Motor neuron (in vitro differentiated cells): ENCODE results near the gene SOX13. TPM values are rescaled to one million over a fixed set of nuclear protein-coding genes. Genes with fewer than 3 reads are reported as not detected.

Experiments used
- ATAC-seq, 8 experiments: fragments of 200-7000 bp; cut with Tn5 transposase; replicated peaks in 6 of 8; 2 replicates each; pipeline ENCODE4 v1.8.0; 2021; ENCODE audit warnings: mild to moderate bottlenecking in 8 of 8, moderate library complexity in 8 of 8
- H3K27ac ChIP-seq, 2 donors: fragments of 250-450 bp; sonication (Bioruptor Pico); 2 replicates each; pipeline ENCODE4 v1.9.0; 2021; ENCODE audit warnings: antibody characterized with exemption in 2 of 2, mild to moderate bottlenecking in 2 of 2, moderate library complexity in 1 of 2
- H3K4me1 ChIP-seq, 2 donors: fragments of 250-450 bp; sonication (Bioruptor Pico); replicated peaks in 1 of 2; 2 replicates each; pipeline ENCODE4 v1.6.1; 2021; ENCODE audit warnings: antibody characterized with exemption in 2 of 2, mild to moderate bottlenecking in 2 of 2, moderate library complexity in 1 of 2
- H3K4me3 ChIP-seq, 5 donors: fragments of 250-450 bp; sonication (Bioruptor Pico); 2 replicates each; pipeline ENCODE4 v1.9.0; 2021; ENCODE audit warnings: antibody characterized with exemption in 5 of 5, mild to moderate bottlenecking in 5 of 5, moderate library complexity in 4 of 5
- WGBS, 10 experiments: fragments of 450-650 bp; shearing (Covaris generic); methylation state at CpG; one replicate each; pipeline ENCODE4 v1.0.0; 2022; 5-methylcytosine and 5-hydroxymethylcytosine counted together
- in situ Hi-C, 9 experiments: fragments of 400-800 bp; cut with MboI; loops; one replicate each; pipeline ENCODE4 v1.15.0; 2021; ENCODE audit warnings: low sequenced_read_pairs in 9 of 9, low pct_unique_long_range_greater_than_20kb in 2 of 9; ENCODE audit not compliant: unreplicated experiment in 9 of 9
- total RNA-seq, 8 experiments: library from RNA; unstranded; fragments of 300-600 nt; gene quantifications; 2 replicates each; pipeline versions ENCODE4 v1.2.3 to v1.2.4, GENCODE V29; 2022

Gene SOX13
- 10 to 100 TPM in 5 of 8 experiments, 1 to 10 TPM in 3; 4.7 to 72.2 (median 18.0) TPM for total RNA-seq

GRCh38 chr1:204072931-204073836 lies at the start of gene SOX13:
SOX13 (plus strand) TSS chr1:204073115; CDS start chr1:204112916, 39,801 bp downstream.
- H3K27ac ChIP-seq, result peak within 1 kb of the TSS; percentile 78 to 89
- peak; percentile 78 to 84 (median 80) for ATAC-seq
- in situ Hi-C loops, result loop anchor here in 1 of 9 experiments (10.0 kb wide), 1 partner anchor 52 kb away; no protein-coding TSS in a partner anchor

GRCh38 chr1:204025917-204026707 lies 46.8 kb upstream of the SOX13 start:
- Histone ChIP-seq H3K4me3 (no peak overlapping the region), H3K4me1 (peaks cover 0 to 4% of the 10 kb centered on the region in 2 donors), H3K27ac (no peak overlapping the region)
- WGBS, 10 experiments, result 14 to 64% (median 39%) methylated on average over 6 to 16 of the region's 17 CpGs; no CpG with 5 or more reads in 2 of the 10 experiments
- in situ Hi-C loops, result no loop called here
- peak in 5 of 8 experiments; percentile 9 to 59 (median 31) for ATAC-seq

More at GRCh38 chr1:204072931-204073836, at the start of gene SOX13:
- Histone ChIP-seq H3K4me1 (peaks cover 25 to 29% of the 10 kb centered on the region in 2 donors), H3K4me3 (peak within 1 kb of the TSS; percentile 48 to 100 (median 93))
- WGBS, 10 experiments, result 0 to 1% (median 0%) methylated on average over 2 to 13 of the region's 89 CpGs; no CpG with 5 or more reads in 5 of the 10 experiments

GRCh38 chr1:204027446-204027845 lies 45.5 kb upstream of the SOX13 start:
- in situ Hi-C loops, result no loop called here
- ATAC-seq, result no peak
- 40 to 100% (median 88%) methylated on average over 2 to 3 of the region's 3 CpGs for WGBS, 10 experiments

GRCh38 chr1:204029016-204029415 lies 43.9 kb upstream of the SOX13 start:
- in situ Hi-C loops, result no loop called here
- 81 to 100% (median 92%) methylated on average over 1 to 11 of the region's 11 CpGs; no CpG with 5 or more reads in 2 of the 10 experiments for WGBS, 10 experiments
- ATAC-seq, result no peak
- H3K4me1 ChIP-seq, result peaks cover 0 to 4% of the 10 kb centered on the region in 2 donors
- H3K27ac ChIP-seq, result no peak overlapping the region
- H3K4me3 ChIP-seq, result no peak overlapping the region

More at GRCh38 chr1:204027446-204027845, 45.5 kb upstream of the SOX13 start:
- Histone ChIP-seq H3K27ac (no peak overlapping the region), H3K4me1 (peaks cover 0 to 4% of the 10 kb centered on the region in 2 donors), H3K4me3 (no peak overlapping the region)

DNA sequence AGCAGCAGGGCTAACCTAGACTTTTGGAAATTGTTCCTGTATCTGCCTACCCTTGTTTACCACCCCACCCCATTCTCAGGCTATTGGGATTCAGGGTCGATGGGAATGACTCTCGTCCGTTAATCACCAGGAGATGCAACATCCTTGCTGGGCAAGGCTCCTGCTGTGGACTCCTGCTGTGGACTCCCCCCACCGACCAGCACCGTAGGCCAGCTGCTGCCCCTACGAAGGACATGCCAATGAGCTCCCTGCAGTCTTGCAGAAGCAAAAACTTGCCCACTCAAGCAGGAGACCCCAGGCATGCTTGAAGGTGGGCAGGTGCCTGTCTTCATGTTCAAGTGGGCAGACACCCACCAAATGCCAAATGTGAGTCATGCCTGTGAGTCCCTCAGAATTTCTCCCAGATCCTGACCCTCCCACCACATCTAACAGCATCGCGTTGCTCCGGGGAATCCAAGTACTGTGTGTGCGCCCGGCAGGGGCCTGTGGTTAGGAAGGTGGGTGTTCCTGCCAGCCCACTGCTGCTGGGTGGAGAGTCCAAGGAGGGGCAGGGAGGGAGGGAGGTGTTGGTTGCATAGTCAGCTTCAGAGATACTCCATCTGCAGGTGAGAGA lies 41.7 kb upstream of the SOX13 start:
- peaks cover 0 to under 1% of the 10 kb centered on the region in 2 donors for H3K4me1 ChIP-seq
- no peak for ATAC-seq
- 0 to 90% (median 66%) methylated on average over 1 to 11 of the region's 11 CpGs; no CpG with 5 or more reads in 4 of the 10 experiments for WGBS, 10 experiments
- in situ Hi-C loops, result no loop called here
- H3K4me3 ChIP-seq, result no peak overlapping the region
- no peak overlapping the region for H3K27ac ChIP-seq

GRCh38 chr1:204032642-204033235 lies 40.2 kb upstream of the SOX13 start:
- in situ Hi-C loops, result no loop called here
- 43 to 82% (median 80%) methylated on average over 2 to 4 of the region's 4 CpGs; no CpG with 5 or more reads in 7 of the 10 experiments for WGBS, 10 experiments
- no peak overlapping the region for H3K27ac ChIP-seq
- no peaks in the 10 kb centered on the region for H3K4me1 ChIP-seq
- ATAC-seq, result peak in 5 of 8 experiments; percentile 23 to 52 (median 38)
- H3K4me3 ChIP-seq, result no peak overlapping the region

DNA sequence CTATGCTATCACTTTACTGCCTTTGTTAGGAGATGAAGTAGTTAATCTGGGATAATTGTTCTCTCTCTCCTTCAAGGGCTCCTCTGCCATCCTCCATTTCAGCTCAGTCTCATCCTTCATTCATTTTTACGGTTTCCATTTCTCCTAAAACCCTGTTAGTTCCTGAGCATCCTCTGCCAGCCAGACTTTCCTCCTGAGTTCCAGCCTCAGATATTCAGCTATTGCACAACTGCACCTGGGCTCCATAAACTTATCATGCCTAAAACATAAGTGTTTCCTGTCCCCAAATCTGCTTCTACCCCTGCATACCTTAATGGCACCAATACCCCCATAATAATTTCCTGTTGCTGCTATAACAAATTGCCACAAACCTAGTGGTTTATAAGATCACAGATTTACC lies 39.6 kb upstream of the SOX13 start:
- ATAC-seq, result no peak
- H3K27ac ChIP-seq, result no peak overlapping the region
- no peak overlapping the region for H3K4me3 ChIP-seq
- no peaks in the 10 kb centered on the region for H3K4me1 ChIP-seq
- in situ Hi-C loops, result no loop called here
- WGBS, 10 experiments, result 11 to 86% (median 42%) methylated on average over 1 of the region's 1 CpG; no CpG with 5 or more reads in 4 of the 10 experiments

DNA sequence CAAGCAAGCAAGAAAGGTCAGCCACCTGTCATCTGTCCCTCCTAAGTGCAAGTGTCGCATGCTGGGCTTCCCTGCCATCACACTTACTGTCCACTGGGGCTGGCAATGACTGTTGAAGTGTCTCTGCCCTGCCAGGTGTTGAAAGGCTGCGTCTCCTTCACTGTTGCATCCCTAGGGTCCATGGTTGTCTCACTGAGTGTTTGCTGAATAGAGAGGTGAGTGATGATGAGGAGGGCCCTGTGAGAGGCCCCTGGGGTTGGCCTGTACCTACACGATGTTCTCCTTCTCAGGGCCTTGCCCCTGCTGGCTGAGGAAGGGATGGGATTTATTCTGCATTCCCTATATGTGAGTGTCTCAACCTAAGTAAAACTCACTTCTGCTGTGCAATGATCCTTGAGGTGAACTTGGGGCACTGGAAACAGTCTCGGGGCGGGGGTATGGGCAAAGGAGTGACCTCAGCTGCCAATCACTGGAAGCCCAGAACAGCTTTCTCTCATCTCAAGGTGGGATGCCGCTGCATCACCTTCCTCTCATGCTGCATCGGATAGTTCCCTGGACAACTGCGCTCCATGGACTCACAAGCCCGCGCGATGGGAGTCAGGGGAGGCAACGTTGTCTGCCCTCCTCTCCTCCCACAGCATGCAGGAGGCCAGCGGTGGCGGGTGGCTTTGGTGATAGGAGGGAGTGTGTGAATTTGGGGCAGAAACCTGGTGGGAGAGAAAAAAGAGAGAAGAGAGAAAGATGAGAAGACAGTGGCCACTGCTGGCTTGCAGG lies 35.8 kb upstream of the SOX13 start:
- in situ Hi-C loops, result no loop called here
- no peak overlapping the region for H3K4me3 ChIP-seq
- peaks cover 9 to 13% of the 10 kb centered on the region in 2 donors for H3K4me1 ChIP-seq
- no peak overlapping the region for H3K27ac ChIP-seq
- WGBS, 10 experiments, result 41 to 90% (median 74%) methylated on average over 1 to 14 of the region's 14 CpGs; no CpG with 5 or more reads in 3 of the 10 experiments
- ATAC-seq, result peak in 1 of 8 experiments; percentile 32

GRCh38 chr1:204041232-204041767 lies 31.6 kb upstream of the SOX13 start:
- peak; percentile 44 to 91 (median 82) for ATAC-seq
- Histone ChIP-seq H3K4me1 (peaks cover 9 to 13% of the 10 kb centered on the region in 2 donors), H3K4me3 (no peak overlapping the region), H3K27ac (peak overlapping the region in 1 of 2 donors; percentile 55)
- 0 to 93% (median 69%) methylated on average over 1 to 10 of the region's 10 CpGs; no CpG with 5 or more reads in 3 of the 10 experiments for WGBS, 10 experiments
- in situ Hi-C loops, result no loop called here

DNA sequence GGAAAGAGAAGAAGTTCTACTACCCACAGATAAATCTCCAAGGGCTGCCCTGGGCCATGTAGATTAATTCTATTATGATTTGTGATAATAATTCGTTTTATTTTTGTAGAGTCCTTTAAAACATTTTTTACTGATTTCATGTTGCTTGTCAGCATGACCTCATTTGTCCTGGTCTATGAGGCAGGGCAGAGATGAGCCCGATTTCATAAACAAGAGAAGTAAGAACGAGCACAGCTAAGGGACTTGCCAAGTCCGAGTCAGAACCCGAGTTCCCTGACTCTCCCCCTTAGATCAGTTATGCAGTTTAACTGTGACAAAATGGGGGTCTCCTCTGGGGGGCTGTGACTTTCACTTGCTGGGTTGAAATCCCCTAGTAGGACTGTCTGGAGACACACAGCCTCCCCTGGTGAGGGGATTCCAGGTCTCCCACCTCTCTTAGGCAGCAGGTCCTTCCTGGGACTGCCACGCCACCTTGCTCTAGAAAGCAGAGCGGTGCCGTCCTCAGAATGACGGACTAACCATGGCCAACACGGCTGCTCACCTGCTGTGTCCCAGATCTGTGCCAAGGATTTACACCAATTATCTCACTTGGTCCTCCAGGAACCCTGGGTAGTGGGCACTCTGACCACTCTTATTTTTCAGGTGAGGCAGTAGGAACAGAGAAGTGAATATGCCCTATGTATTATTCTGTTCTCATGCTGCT lies 31.0 kb upstream of the SOX13 start:
- peak in 6 of 8 experiments; percentile 21 to 59 (median 26) for ATAC-seq
- Histone ChIP-seq H3K4me1 (peaks cover 9 to 13% of the 10 kb centered on the region in 2 donors), H3K27ac (peak overlapping the region in 1 of 2 donors; percentile 55), H3K4me3 (no peak overlapping the region)
- WGBS, 10 experiments, result 8 to 92% (median 81%) methylated on average over 3 to 9 of the region's 10 CpGs; no CpG with 5 or more reads in 4 of the 10 experiments
- in situ Hi-C loops, result no loop called here

DNA sequence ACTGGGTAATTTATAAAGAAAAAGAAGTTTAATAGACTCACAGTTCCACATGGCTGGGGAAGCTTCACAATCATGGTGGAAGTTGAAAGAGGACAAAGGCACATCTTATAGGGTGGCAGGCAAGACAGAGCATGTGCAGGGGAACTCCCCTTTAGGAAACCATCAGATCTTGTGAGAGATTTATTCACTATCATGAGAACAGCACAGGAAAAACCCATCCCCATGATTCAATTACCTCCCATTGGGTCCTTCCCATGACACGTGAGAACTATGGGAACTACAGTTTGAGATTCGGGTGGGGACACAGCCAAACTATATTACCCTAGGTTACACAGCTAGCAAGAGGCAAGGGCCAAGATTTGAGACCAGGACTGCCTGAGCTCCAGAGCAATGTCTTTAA lies 30.4 kb upstream of the SOX13 start:
- ATAC-seq, result peak in 1 of 8 experiments; percentile 16
- peaks cover 9 to 13% of the 10 kb centered on the region in 2 donors for H3K4me1 ChIP-seq
- no peak overlapping the region for H3K27ac ChIP-seq
- H3K4me3 ChIP-seq, result no peak overlapping the region
- WGBS, 10 experiments, result 60 to 93% methylated on average over 1 to 2 of the region's 2 CpGs; no CpG with 5 or more reads in 8 of the 10 experiments
- in situ Hi-C loops, result no loop called here
